ENCODE data around the gene CHD2.

GRCh38 chr15:92899948-92900730, at the start of gene CHD2:
- TF ChIP-seq POLR2AphosphoS5 (IDR thresholded peaks at IDR 0.05): peak; percentile 82 to 99 (median 99)
- peak in 2 of 4 donors; percentile 93 to 97 for TF ChIP-seq POLR2A (IDR thresholded peaks at IDR 0.05)
